Measurements from ENCODE around the gene DHRS4.
A peak's percentile ranks its signal among the peaks of the same experiment; 100 is the strongest.
"Not testable (repeated sequence)": the region's sequence is repeated elsewhere in the genome, so short reads cannot be mapped to it uniquely, and the experiment has no call there.

The DHRS4 gene

DNA sequence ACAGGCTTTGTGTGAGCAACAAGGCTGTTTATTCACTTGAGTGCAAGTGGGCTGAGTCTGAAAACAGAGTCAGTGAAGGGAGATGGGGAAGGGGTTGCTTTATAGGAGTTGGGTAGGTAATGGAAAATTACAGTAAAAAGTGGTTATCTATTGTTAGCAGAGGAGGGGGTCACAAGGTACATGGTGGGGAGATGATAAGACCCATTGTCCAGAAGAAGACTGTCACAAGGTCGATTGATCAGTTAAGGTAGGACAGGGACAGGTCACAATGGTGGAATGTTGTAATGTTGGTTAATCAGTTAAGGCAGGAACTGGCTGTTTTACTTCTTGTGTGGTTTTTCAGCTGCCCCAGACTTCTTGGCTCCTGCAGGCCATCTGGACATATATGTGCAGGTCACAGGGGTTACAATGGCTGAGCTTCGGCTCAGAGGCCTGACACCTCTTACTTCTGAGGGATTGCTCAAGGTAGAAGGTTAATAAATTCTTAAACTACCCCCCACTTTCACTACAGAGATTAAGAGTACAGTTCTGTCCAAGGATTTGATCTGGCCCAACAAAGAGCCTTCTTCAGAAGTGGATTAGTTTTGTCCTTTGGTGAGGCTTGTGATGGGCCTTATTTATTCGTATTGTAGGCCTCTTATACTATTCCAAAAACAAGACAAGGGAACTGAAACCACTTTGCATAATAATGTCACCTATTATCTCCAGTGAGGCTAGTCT lies 13.8 kb upstream of the DHRS4 start:
- Histone ChIP-seq H3K9me3 (ENCODE audit: control insufficient read depth, insufficient read depth, low read length) (no peaks in the 10 kb centered on the region), H3K27ac (ENCODE audit: low read length) (no peak overlapping the region), H3K27me3 (ENCODE audit: control insufficient read depth, insufficient read depth, low read length) (no peaks in the 10 kb centered on the region), H3K4me3 (ENCODE audit: low read length) (no peak overlapping the region), H3K36me3 (ENCODE audit: control insufficient read depth, insufficient read depth, low read length) (no peaks in the 10 kb centered on the region; the same call in 1 of the 2 replicates), H3K4me1 (ENCODE audit: control insufficient read depth, insufficient read depth, low read length) (no peaks in the 10 kb centered on the region; the same call in 1 of the 2 replicates)
- no CpG with 5 or more reads among the region's 3 CpGs for WGBS (ENCODE audit: insufficient coverage, insufficient read length)
- DNase-seq (ENCODE audit: low read depth, low spot score): no peak

DNA sequence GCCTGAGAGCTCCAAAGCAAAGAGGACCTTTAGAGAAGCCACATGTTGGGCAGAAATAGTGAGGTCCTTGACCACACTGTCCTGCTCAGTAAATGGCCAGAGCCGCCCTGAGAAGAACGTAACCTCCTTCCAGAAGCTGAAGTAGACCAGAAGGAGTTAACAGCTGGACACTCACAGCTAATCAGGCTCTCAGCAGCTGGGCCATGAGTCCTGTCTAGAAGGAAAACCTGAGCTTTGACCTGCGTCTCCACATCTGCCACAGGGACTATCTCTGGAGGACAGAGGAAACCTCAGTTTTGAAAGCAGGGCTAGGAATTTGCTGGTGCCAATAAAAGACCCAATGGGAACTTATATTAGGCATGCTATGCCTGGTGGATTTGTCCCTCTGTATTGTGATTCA lies 12.3 kb upstream of the DHRS4 start:
- H3K4me3 ChIP-seq (ENCODE audit: low read length): no peak overlapping the region
- no peaks in the 10 kb centered on the region; the same call in 1 of the 2 replicates for H3K4me1 ChIP-seq (ENCODE audit: control insufficient read depth, insufficient read depth, low read length)
- no peak for DNase-seq (ENCODE audit: low read depth, low spot score)
- H3K36me3 ChIP-seq (ENCODE audit: control insufficient read depth, insufficient read depth, low read length): no peaks in the 10 kb centered on the region; the same call in 1 of the 2 replicates
- no peak overlapping the region for H3K27ac ChIP-seq (ENCODE audit: low read length)
- no peaks in the 10 kb centered on the region for H3K27me3 ChIP-seq (ENCODE audit: control insufficient read depth, insufficient read depth, low read length)
- no peaks in the 10 kb centered on the region for H3K9me3 ChIP-seq (ENCODE audit: control insufficient read depth, insufficient read depth, low read length)
- WGBS (ENCODE audit: insufficient coverage, insufficient read length): no CpG with 5 or more reads among the region's 3 CpGs

DNA sequence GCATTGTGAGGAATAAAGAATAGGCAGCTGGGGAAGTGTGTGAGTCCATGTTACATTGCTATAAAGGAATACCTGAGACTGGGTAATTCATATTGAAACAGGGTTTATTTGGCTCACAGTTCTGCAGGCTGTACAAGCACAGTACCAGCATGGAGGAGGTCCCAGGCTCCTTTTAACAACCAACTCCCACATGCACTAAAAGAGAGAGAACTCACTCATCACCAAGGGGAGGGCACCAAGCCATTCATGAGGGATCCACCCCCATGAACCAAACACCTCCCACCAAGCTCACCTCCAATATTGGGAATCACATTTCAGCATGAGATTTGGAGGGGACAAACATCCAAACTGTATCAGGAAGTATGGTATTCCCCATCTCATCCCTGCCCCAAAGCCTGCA lies 11.9 kb upstream of the DHRS4 start:
- no peaks in the 10 kb centered on the region; the same call in 1 of the 2 replicates for H3K36me3 ChIP-seq (ENCODE audit: control insufficient read depth, insufficient read depth, low read length)
- no peaks in the 10 kb centered on the region; the same call in 1 of the 2 replicates for H3K4me1 ChIP-seq (ENCODE audit: control insufficient read depth, insufficient read depth, low read length)
- no peaks in the 10 kb centered on the region for H3K9me3 ChIP-seq (ENCODE audit: control insufficient read depth, insufficient read depth, low read length)
- no peaks in the 10 kb centered on the region for H3K27me3 ChIP-seq (ENCODE audit: control insufficient read depth, insufficient read depth, low read length)
- no peak for DNase-seq (ENCODE audit: low read depth, low spot score)
- no peak overlapping the region for H3K4me3 ChIP-seq (ENCODE audit: low read length)
- H3K27ac ChIP-seq (ENCODE audit: low read length): no peak overlapping the region

DNA sequence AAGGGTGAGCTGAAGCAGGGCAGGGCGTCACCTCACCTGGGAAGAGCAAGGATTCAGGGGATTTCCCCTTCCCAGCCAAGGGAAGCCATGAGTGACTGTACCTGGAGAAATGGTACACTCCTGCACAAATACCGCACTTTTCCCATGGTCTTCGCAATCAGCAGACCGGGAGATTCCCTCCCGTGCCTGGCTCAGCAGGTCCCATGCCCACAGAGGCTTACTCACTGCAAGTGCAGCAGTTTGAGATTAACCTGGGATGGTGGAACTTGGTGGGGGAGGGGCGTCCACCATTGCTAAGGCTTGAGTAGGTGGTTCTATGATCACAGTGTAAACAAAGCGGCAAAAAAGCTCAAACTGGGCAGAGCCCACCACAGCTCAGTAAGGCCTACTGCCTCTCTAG lies 11.0 kb upstream of the DHRS4 start:
- Histone ChIP-seq H3K4me1 (ENCODE audit: control insufficient read depth, insufficient read depth, low read length) (no peaks in the 10 kb centered on the region; the same call in 1 of the 2 replicates), H3K36me3 (ENCODE audit: control insufficient read depth, insufficient read depth, low read length) (no peaks in the 10 kb centered on the region; the same call in 1 of the 2 replicates), H3K27ac (ENCODE audit: low read length) (no peak overlapping the region), H3K4me3 (ENCODE audit: low read length) (no peak overlapping the region), H3K27me3 (ENCODE audit: control insufficient read depth, insufficient read depth, low read length) (no peaks in the 10 kb centered on the region), H3K9me3 (ENCODE audit: control insufficient read depth, insufficient read depth, low read length) (no peaks in the 10 kb centered on the region)
- DNase-seq (ENCODE audit: low read depth, low spot score): no peak
- no CpG with 5 or more reads among the region's 7 CpGs for WGBS (ENCODE audit: insufficient coverage, insufficient read length)

DNA sequence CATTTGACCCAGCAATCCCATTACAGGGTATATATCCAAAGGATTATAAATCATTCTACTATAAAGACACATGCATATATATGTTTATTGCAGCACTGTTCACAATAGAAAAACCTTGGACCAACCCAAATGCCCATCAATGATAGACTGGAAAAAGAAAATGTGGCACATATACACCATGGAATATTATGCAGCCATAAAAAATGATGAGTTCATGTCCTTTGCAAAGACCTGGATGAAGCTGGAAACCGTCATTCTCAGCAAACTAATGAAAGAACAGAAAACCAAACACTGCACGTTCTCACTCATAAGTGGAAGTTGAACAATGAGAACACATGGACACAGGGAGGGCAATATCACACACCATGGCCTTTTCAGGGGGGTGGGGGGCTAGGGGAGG lies 4.5 kb upstream of the DHRS4 start:
- not testable (repeated sequence) for H3K4me1 ChIP-seq (ENCODE audit: control insufficient read depth, insufficient read depth, low read length); H3K36me3 ChIP-seq (ENCODE audit: control insufficient read depth, insufficient read depth, low read length); H3K9me3 ChIP-seq (ENCODE audit: control insufficient read depth, insufficient read depth, low read length); H3K27ac ChIP-seq (ENCODE audit: low read length); H3K4me3 ChIP-seq (ENCODE audit: low read length); H3K27me3 ChIP-seq (ENCODE audit: control insufficient read depth, insufficient read depth, low read length); DNase-seq (ENCODE audit: low read depth, low spot score)
- WGBS (ENCODE audit: insufficient coverage, insufficient read length): no CpG with 5 or more reads among the region's 2 CpGs

DNA sequence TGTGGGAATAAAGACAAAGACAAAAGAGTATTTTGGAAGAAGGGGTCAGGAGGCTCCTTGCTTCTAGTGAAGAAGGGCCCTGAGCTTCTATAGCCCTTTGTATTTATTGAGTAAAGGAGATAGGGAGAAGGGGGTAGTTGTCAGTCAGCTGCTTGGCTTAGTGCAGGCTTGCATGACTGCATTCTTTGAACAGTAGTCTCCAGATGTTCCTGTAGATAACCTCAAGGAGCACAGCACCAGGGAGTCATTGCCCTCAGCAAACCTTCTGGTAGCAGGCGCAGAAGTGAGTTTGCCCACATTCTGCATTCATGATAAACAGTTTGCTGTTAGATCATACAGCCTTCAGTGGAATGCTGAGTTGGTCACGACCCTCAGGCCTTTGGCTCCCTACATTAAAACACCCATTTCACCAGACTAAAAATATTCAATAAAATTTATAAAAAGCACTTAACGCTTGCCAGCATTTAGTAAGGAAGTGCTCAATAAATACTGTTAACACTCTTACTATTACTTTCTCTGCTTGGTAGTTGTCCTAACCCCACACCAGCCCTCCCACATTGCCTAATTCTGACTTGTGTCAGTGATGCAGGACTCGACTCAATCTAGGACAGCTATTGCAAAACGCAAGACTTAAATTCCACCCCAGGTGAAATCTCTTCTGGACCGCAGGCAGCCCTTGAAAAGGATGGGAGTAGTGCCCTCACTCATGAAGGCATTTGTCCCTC lies 3.0 kb upstream of the DHRS4 start:
- no peaks in the 10 kb centered on the region; the same call in 1 of the 2 replicates for H3K4me1 ChIP-seq (ENCODE audit: control insufficient read depth, insufficient read depth, low read length)
- H3K36me3 ChIP-seq (ENCODE audit: control insufficient read depth, insufficient read depth, low read length): no peaks in the 10 kb centered on the region
- DNase-seq (ENCODE audit: low read depth, low spot score): no peak
- no peaks in the 10 kb centered on the region for H3K9me3 ChIP-seq (ENCODE audit: control insufficient read depth, insufficient read depth, low read length)
- no peaks in the 10 kb centered on the region for H3K27me3 ChIP-seq (ENCODE audit: control insufficient read depth, insufficient read depth, low read length)
- WGBS (ENCODE audit: insufficient coverage, insufficient read length): no CpG with 5 or more reads among the region's 6 CpGs
- H3K4me3 ChIP-seq (ENCODE audit: low read length): no peak overlapping the region
- H3K27ac ChIP-seq (ENCODE audit: low read length): no peak overlapping the region

DNA sequence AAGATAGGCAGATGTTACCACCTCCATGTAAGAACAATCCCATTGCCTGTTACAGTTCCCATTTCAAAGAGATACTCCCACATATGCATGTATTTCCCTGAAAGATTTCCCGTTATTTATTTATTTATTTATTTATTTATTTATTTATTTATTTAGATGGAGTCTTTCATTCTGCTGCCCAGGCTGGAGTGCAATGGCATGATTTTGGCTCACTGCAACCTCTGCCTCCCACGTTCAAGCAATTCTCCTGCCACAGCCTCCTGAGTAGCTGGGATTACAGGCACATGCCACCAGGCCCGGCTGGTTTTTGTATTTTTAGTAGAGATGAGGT lies 2.5 kb upstream of the DHRS4 start:
- H3K9me3 ChIP-seq (ENCODE audit: control insufficient read depth, insufficient read depth, low read length); H3K4me1 ChIP-seq (ENCODE audit: control insufficient read depth, insufficient read depth, low read length); H3K27ac ChIP-seq (ENCODE audit: low read length); H3K27me3 ChIP-seq (ENCODE audit: control insufficient read depth, insufficient read depth, low read length); H3K4me3 ChIP-seq (ENCODE audit: low read length); H3K36me3 ChIP-seq (ENCODE audit: control insufficient read depth, insufficient read depth, low read length); DNase-seq (ENCODE audit: low read depth, low spot score): not testable (repeated sequence)
- WGBS (ENCODE audit: insufficient coverage, insufficient read length): no CpG with 5 or more reads among the region's 3 CpGs

DNA sequence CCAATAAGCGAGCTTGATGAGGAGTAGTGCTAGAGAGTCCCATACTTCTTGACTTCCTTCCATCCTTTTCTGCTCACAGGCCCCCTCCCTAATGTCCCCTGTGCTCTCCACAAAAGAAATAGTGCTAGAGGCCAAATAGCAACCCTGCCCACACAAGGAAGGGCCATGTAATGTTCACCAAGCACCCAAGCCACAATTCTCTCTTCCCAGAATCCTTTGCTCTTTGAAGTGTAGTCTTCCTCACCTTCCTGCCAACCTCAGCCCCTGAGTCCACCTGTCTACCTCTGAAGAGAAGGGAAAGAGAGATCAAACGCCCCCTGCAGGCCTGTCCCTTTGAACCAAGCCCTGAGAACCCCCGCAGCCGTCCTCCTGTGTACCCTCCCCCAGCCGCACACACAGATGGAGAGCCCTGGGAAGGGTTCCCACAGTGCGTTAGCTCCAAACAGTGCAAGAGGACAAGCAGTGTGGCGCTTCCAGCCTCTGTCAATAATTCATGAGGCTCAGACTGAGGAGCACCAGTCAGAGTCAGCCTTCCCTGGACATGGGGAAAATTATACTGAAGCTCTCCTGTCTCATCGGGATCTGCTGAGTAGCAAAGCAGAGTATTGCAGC lies 1.9 kb upstream of the DHRS4 start:
- H3K36me3 ChIP-seq (ENCODE audit: control insufficient read depth, insufficient read depth, low read length): no peaks in the 10 kb centered on the region
- no peak overlapping the region for H3K4me3 ChIP-seq (ENCODE audit: low read length)
- H3K27ac ChIP-seq (ENCODE audit: low read length): no peak overlapping the region
- no peaks in the 10 kb centered on the region for H3K9me3 ChIP-seq (ENCODE audit: control insufficient read depth, insufficient read depth, low read length)
- no CpG with 5 or more reads among the region's 8 CpGs for WGBS (ENCODE audit: insufficient coverage, insufficient read length)
- no peaks in the 10 kb centered on the region; the same call in 1 of the 2 replicates for H3K4me1 ChIP-seq (ENCODE audit: control insufficient read depth, insufficient read depth, low read length)
- DNase-seq (ENCODE audit: low read depth, low spot score): no peak
- no peaks in the 10 kb centered on the region for H3K27me3 ChIP-seq (ENCODE audit: control insufficient read depth, insufficient read depth, low read length)

DNA sequence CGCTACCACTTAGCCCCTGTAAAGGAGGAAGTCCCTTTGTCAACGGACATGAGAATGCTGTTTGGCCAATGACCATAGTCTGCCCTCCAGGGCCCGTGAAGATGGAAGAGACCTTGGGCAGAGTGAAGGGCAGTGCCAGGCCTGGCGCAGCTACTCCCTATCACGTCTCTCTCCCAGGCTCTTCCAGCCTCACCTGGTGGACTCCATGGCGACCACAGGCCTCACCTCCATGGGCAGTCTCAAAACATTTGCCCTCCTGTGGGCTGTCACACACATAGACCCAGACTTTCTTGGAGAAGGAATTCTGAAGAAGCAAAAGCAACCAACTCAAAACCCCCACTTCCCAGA lies 480 bp upstream of the DHRS4 start:
- DNase-seq (ENCODE audit: low read depth, low spot score): not testable (repeated sequence)
- WGBS (ENCODE audit: insufficient coverage, insufficient read length): no CpG with 5 or more reads among the region's 6 CpGs

DNA sequence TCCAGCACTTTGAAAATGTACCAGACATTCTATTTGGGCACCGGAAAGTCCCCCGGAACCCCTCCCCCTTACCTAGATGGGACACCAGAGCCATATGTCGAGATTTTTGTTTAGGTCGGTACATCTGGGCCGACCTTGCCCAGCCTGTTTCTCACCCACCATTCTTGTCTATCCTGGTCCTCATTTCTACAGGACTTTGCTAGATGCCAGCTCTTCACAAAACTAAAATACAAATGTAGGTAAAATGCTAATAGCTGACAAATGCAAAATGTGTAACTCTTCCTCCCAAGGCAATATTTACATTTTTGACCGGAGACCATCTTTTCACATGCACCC lies 677 bp downstream of the DHRS4 start:
- not testable (repeated sequence) for H3K27ac ChIP-seq (ENCODE audit: low read length); H3K36me3 ChIP-seq (ENCODE audit: control insufficient read depth, insufficient read depth, low read length); H3K4me3 ChIP-seq (ENCODE audit: low read length); H3K4me1 ChIP-seq (ENCODE audit: control insufficient read depth, insufficient read depth, low read length); H3K9me3 ChIP-seq (ENCODE audit: control insufficient read depth, insufficient read depth, low read length); DNase-seq (ENCODE audit: low read depth, low spot score); H3K27me3 ChIP-seq (ENCODE audit: control insufficient read depth, insufficient read depth, low read length)
- WGBS (ENCODE audit: insufficient coverage, insufficient read length): no CpG with 5 or more reads among the region's 6 CpGs

More for the DNA sequence above, 480 bp upstream of the DHRS4 start:
- not testable (repeated sequence) for H3K9me3 ChIP-seq (ENCODE audit: control insufficient read depth, insufficient read depth, low read length); H3K36me3 ChIP-seq (ENCODE audit: control insufficient read depth, insufficient read depth, low read length); H3K27ac ChIP-seq (ENCODE audit: low read length); H3K27me3 ChIP-seq (ENCODE audit: control insufficient read depth, insufficient read depth, low read length); H3K4me1 ChIP-seq (ENCODE audit: control insufficient read depth, insufficient read depth, low read length)
- H3K4me3 ChIP-seq (ENCODE audit: low read length): peak overlapping the region; percentile 69; the same call in 1 of the 2 replicates
